OCI-LY1 (cell line): Measurements from ENCODE around the gene DOK5.

Experiments
- EZH2 ChIP-seq: fragments of 200-600 bp; sonication (generic), shearing (Covaris generic); IDR thresholded peaks from 2 replicates; pipeline ENCODE4 v1.8.0; 2017; ENCODE audit warnings: borderline replicate concordance, mixed run types, mild to moderate bottlenecking, antibody characterized with exemption, low read length, moderate library complexity, mixed read lengths
- TF ChIP-seq, protein P1 (sequence below): fragments of 200-600 bp; sonication (generic), shearing (Covaris generic); IDR thresholded peaks from 2 replicates; pipeline ENCODE4 v1.5.1; 2017; ENCODE audit warnings: mild to moderate bottlenecking, antibody characterized with exemption, low read length, moderate library complexity, mixed read lengths

DNA sequence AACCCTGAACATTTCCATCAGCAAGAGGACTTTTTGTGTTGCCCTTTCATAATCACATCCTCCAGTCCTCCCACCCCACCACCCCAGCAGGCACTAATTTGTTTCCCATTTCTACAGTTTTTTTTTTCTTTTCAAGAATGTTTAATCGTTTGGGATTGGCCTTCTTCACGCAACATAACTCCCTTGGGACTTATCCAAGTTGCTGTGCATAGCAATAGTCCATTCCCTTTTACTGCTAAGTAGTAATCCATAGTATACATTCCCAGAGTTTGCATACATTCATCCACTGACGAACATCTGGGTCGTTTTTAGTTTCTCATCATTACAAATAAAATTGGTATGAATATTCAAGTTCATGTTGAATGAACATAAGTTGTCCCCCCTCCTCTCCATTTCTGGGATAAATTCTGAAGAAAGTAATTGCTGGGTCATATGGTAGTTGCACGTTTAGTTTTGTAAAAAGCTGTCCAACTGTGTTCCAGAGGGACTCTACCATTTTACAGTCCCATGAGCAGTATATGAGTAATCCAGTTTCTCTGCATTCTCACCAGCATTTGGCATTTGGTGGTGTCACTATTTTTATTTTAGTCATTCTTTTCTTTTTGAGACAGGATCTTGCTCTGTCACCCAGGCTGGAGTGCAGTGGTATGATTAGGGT is 90.8 kb downstream of the DOK5 start:
- TF ChIP-seq, protein P1, sequence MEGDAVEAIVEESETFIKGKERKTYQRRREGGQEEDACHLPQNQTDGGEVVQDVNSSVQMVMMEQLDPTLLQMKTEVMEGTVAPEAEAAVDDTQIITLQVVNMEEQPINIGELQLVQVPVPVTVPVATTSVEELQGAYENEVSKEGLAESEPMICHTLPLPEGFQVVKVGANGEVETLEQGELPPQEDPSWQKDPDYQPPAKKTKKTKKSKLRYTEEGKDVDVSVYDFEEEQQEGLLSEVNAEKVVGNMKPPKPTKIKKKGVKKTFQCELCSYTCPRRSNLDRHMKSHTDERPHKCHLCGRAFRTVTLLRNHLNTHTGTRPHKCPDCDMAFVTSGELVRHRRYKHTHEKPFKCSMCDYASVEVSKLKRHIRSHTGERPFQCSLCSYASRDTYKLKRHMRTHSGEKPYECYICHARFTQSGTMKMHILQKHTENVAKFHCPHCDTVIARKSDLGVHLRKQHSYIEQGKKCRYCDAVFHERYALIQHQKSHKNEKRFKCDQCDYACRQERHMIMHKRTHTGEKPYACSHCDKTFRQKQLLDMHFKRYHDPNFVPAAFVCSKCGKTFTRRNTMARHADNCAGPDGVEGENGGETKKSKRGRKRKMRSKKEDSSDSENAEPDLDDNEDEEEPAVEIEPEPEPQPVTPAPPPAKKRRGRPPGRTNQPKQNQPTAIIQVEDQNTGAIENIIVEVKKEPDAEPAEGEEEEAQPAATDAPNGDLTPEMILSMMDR = no peak
- no peak for TF ChIP-seq EZH2
